ENCODE data around the gene MS4A3.
"Not testable (repeated sequence)": the region's sequence is repeated elsewhere in the genome, so short reads cannot be mapped to it uniquely, and the experiment has no call there.

The MS4A3 gene, protein sequence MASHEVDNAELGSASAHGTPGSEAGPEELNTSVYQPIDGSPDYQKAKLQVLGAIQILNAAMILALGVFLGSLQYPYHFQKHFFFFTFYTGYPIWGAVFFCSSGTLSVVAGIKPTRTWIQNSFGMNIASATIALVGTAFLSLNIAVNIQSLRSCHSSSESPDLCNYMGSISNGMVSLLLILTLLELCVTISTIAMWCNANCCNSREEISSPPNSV

DNA sequence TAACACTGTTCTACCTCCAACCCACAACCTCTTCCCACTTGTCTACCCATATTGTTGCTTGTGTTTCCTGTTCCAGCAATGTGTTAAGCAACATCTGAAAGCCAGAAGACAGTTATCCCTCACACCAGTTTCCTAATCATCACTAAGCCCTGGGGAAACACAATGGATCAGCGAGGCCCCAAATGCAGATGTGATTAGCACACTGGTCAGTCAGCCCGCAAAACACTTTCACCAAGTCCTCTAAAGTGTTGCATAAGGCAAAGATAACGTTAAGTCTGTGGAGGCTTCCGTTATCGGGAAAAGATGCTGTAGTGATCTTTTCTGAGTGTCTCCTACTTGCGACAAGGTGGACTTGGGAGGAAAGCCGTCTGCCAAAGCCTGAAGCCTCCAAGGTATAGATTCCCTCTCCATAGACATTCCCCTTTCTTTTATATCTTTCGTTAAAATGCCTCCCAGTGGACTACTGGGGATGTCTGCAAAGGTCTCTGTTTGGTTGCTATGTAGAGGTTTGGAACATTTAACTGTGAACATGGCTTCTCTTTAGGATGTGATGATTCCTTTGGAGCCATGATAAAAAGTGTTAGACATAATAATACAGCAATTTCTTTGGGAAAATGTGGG lies at the start of gene MS4A3:
MS4A3 (plus strand) TSS at position 317 of the 621 bp plus-strand sequence. CDS start 4,496 bp downstream, outside the sequence.
- DNase-seq (ENCODE audit: low spot score): no peak

DNA sequence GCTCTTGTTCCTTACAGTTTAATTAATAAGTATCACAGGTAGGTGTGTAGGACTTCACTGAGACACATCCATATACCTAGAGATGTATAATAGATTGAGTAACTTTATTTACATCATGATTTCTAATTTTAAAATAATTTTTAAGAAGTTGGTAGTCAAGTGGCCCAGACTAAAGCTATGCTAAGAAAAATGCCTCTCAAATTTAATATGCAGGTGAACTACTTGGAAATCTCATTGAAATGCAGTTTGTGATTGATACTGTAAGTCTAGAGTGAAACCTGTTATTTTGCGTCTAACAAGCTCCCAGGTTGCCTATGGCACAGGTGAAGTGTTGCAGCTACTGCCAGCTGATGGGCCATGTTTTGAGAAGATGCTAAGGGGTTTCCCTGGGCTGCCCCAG lies 39.6 kb upstream of the MS4A3 start, which contains the start of gene OOSP4B:
OOSP4B (plus strand) TSS at position 301 of the 400 bp plus-strand sequence.
- no peak for DNase-seq (ENCODE audit: low spot score)

DNA sequence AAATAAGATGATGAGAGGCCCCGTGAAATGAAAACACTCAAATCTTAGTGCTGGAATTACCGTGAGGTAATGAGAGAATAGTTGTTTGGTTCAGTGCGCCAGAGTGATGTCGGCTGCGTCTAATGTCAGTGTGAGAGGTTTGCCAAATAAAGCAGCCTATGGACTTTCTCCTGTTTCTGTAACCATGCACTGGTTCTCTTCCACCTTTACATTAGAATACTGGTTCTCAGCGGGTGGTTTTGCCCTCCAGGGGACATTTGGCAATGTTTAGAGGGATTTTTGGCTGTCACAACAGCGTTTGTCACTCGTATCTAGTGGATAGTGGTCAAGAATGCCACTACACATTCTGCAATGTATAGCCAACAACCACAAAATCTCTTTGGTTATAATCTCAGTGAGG lies 38.4 kb upstream of the MS4A3 start:
- DNase-seq (ENCODE audit: low spot score): no peak

DNA sequence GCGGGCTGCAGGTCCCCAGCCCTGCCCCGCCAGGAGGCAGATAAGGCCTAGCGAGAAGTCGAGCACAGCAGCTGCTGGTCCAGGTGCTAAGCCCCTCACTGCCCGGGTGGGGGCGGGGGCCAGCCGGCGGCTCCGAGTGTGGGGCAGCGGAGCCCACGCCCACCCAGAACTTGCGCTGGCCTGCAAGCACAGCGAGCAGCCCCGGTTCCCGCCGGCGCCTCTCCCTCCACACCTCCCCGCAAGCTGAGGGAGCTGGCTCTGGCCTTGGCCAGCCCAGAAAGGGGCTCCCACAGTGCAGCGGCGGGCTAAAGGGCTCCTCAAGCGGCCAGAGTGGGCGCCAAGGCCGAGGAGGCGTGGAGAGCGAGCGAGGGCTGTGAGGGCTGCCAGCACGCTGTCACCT lies 36.1 kb upstream of the MS4A3 start:
- DNase-seq (ENCODE audit: low spot score): not testable (repeated sequence)

DNA sequence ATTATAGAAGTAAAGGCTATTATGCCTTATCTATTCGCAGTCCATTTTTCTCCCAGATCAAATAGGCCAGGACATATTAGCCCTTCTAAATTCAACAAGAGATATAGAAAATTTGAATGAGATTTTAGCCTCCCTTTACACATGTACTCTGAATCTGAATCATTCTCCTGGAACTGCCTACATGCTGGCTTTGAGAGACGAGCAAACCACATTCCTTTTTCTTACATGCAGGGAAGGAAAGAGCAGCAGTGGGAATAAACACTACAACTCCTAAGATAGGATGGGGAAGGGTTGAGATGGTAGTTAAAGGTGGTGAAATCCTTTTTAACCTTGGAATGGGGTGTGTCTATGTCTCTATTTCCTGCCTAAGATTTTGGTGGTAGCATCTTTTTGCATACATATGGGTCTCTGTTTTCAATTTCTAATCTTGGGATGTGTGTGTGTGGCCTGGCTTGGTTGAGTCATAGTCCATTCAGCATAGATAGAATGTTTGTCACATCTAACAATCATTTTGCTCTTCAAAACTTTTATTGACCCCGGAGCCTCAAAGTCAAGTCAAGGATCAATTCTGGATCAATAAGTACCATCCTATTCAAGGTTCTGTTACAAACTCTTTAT lies 27.3 kb upstream of the MS4A3 start:
- no peak for DNase-seq (ENCODE audit: low spot score)

DNA sequence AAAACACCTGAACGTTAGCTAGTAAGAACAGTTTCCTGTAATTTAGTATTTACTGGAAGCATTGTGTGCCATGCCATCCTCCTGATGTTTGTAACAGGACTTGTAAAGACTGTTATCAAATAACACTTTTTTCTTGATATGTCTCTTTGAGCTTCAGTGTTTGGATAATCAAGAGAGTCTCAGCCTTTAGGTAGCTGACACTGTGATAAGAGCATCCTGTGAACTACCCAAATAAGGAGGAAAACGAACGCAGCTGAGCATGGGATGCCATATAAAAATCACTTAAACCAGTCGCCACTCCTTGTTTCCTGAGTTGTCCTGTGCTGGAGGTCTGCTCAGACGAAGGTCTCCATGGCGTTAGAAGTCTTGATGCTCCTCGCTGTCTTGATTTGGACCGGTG lies 16.4 kb upstream of the MS4A3 start, which contains the start of gene OOSP2:
OOSP2 (plus strand) TSS at position 301 of the 400 bp plus-strand sequence; CDS start at position 352, 51 bp downstream.
- DNase-seq (ENCODE audit: low spot score): no peak

DNA sequence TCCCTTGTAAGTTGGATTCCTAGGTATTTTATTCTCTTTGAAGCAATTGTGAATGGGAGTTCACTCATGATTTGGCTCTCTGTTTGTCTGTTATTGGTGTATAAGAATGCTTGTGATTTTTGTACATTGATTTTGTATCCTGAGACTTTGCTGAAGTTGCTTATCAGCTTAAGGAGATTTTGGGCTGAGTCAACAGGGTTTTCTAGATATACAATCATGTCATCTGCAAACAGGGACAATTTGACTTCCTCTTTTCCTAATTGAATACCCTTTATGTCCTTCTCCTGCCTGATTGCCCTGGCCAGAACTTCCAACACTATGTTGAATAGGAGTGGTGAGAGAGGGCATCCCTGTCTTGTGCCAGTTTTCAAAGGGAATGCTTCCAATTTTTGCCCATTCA lies 6.0 kb upstream of the MS4A3 start:
- not testable (repeated sequence) for DNase-seq (ENCODE audit: low spot score)

DNA sequence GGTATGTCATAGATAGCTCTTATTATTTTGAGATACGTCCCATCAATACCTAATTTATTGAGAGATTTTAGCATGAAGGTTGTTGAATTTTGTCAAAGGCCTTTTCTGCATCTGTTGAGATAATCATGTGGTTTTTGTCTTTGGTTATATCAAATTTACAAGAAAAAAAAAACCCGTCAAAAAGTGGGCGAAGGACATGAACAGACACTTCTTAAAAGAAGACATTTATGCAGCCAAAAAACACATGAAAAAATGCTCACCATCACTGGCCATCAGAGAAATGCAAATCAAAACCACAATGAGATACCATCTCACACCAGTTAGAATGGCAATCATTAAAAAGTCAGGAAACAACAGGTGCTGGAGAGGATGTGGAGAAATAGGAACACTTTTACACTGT lies 5.6 kb upstream of the MS4A3 start:
- DNase-seq (ENCODE audit: low spot score): not testable (repeated sequence)

DNA sequence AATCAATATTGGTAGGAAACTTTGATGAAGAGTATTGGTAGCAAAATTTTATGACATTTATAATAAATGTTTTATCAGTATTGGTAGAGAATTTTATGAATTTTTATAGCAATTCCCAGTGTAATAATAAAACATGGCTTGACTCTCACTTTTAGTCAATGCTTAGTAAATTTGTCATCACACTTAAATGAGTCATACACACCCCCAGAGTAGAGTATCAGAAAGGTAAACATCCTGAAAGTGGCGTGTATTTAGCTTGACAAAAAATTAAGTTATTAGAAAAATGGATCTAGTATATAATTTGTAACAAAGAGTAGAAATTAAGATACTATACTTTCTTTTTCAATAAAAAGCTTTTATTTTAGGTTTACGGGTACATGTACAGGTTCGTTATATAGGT lies 2.6 kb downstream of the MS4A3 start:
- DNase-seq (ENCODE audit: low spot score): no peak

DNA sequence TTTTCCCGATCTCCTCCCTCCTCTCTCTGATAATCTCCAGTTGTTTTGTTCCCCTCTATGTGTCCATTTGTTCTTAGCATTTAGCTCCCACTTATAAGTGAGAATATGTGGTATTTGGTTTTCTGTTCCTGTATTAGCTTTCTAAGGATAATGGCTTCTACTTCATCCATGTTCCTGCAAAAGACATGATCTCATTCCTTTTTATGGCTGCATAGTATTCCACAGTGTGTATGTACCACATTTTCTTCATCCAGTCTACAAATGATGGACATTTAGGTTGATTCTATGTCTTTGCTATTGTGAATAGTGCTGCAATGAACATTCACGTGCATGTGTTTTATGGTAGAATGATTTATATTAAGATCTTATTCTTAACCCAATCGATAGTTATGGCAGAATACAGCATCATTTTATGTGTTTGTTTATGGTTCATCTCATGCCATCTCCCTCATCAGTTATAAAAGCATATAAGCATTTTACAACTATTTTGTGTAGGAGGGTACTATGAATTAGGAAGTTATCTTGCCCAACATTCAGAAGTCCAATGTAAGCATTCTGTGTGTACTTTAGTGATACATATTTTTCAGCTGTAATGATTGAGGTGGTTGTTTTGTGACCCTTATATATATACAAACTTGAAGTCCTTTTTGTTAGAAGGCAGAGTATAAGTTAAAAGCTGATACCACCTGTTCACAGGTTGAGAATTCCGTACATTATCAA lies 3.2 kb downstream of the MS4A3 start:
- no peak for DNase-seq (ENCODE audit: low spot score)

DNA sequence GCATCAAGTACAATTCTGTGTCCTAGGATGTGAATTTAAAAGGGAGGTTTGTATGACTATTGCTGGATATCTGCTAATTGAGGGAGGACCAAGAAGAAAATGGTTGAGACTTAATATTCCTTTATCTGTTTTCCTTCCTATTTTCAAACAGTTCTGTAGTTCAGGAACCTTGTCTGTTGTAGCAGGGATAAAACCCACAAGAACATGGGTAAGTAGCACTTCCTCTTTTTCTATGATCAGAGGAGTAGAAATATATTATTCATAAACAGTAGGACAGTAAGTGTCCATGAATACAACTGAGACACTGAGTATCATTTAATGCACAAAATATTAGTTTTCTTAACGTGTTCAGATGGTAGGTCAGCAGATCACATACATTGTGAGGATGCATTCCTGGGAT lies 7.6 kb downstream of the MS4A3 start:
- DNase-seq (ENCODE audit: low spot score): no peak

DNA sequence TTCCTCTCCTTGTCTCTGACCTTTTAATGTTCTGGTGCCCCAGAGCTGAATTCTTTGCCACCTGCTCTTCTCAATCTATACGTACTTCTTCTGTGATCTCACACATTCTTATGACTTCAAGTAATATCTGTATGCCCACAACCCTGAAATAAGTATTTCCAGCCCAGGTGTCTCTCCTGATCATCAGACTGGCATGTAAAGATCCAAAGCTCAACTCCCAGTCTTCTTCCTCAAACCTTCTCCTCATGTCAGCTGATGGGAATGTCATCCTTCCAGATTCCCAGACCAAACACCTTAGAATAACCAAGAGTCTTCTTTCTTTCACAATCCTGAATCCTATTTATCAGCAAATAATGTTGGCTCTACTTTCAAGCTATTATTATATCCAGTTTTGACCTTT lies 9.3 kb downstream of the MS4A3 start:
- no peak for DNase-seq (ENCODE audit: low spot score)

DNA sequence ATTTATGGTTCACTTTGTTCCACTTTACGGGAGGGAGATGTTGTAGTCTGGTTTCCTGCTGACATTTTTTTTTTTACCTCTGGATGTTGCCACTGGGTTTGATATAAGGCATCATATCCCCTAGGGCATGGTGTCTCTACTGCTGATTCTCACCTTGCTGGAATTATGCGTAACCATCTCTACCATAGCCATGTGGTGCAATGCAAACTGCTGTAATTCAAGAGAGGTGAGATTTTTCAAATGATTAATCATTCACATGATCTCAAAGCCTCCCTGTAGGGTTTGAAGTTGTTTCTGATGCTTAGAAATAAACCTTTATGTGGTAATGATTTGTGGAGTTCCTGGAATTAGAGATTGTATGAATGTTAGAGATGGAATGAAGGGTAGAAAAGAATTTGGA lies 13.0 kb downstream of the MS4A3 start:
- DNase-seq (ENCODE audit: low spot score): no peak

DNA sequence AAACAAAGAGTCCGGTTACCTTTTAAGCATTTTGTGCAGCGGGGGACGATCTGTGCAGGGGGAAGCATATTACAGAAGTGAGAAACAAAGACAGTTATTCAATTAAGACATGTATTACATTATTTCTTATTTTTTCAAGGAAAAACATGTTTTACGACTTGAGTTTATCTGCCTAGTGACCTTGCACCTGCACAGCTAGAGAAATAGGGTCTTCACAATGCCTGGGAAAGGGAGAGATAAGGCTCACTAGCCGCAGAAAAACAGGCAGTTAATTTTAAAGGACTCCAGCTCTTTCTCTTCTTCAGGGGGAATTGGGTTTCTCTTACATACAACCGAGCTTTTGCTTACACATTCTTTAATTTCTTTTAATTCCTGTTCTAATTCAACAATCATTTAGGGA lies 15.2 kb downstream of the MS4A3 start:
- not testable (repeated sequence) for DNase-seq (ENCODE audit: low spot score)

DNA sequence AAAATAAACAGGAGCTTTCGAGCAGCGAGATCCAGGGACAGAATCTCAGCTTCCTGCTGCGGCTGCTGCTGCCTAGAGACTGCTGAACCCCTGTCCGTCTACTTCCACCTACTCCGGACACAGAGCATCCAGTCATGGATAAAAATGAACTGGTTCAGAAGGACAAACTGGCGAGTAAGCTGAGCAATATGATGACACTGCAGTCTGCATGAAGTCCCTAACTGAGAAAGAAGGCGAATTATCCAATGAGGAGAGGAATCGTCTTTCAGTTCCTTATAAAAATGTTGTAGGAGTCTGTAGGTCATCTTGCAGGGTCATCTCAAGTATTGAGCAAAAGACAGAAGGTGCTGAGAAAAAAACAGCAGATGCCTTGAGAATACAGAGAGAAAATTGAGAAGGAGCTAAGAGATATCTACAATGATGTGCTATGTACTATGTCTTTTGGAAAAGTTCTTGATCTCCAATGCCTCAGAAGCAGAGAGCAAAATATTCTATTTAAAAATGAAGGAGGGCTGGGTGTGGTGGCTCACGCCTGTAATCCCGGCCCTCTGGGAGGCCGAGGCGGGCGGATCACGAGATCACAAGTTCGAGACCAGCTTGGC lies 20.9 kb downstream of the MS4A3 start:
- no peak for DNase-seq (ENCODE audit: low spot score)

DNA sequence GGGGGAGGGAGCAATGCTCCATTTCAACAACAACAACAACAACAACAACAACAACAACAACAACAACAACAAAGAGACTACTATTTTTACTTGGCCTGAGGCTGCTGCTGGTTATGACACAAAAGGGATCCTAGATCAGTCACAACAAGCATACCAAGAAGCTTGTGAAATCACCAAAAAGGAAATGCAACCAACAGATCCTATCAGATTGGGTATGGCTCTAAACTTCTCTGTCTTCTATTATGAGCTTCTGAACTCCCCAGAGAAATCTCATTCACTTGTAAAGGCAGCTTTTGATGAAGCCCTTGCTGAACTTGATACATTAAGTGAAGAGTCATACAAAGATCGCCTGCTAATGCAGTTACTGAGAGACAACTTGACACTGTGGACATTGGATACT lies 21.5 kb downstream of the MS4A3 start:
- DNase-seq (ENCODE audit: low spot score): no peak

DNA sequence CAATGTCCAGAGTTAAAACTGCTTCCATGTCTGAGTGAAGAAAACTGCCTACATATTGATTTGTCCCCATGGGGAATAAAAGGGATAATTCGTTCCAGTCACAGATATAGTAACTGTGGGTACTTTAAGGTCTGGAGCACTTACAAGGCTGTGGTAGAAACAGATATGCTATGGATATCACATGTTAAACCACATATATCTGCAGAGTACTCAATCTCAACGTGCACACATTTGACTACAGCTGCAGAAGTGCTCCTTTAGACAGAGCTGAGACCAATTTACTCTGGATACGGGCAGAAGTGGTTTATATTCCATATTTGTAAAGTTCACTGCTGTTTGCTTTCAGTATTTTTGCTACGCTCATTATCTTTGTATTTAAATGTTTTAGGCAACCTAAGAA lies 22.3 kb downstream of the MS4A3 start:
- DNase-seq (ENCODE audit: low spot score): no peak

DNA sequence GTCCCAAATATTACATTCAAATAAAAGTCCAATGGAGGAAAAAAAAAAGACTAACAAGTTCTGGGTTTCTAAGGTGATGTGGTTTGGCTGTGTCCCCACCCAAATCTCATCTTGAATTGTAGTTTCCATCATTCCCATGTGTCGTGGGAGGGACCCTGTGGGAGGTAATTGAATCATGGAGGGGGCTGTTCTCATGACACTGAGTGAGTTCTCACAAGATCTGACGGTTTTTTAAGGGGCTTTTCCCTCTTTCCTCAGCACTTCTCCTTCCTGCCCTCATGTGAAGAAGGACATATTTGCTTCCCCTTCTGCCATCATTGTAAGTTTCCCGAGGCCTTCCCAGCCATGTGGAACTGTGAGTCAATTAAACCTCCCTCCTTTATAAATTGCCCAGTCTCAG lies 24.1 kb downstream of the MS4A3 start:
- DNase-seq (ENCODE audit: low spot score): no peak

DNA sequence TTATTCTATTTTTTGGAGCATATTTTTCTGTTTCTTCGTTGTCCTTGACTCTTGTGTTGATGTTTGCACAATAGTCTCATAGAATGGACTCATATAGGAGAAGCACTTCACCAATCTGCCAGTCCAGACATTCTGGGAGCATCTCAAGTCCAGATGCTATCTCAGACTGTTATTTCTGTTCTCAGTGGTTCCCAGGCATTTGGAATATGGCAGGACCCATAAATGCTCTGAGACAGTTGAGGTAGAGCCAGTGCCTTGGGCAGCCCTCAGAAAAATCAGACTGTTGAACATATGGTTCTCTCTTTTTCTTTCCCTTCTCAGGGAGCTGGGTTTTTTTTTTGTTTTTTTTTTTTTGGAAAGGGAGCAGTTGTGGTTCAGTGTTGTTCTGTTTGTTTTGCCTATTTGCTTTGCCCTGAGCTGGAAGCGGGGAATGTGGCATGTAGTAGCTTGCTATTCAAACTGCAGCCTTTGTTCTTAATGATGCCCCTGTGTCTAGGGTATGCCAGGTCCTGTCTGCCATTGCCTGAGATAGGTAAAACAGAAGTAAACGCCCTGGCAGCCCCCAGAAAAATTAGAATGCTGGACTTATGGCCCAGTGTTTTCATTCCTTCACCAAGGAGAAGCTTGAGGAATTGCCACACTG lies 28.3 kb downstream of the MS4A3 start:
- DNase-seq (ENCODE audit: low spot score): no peak

DNA sequence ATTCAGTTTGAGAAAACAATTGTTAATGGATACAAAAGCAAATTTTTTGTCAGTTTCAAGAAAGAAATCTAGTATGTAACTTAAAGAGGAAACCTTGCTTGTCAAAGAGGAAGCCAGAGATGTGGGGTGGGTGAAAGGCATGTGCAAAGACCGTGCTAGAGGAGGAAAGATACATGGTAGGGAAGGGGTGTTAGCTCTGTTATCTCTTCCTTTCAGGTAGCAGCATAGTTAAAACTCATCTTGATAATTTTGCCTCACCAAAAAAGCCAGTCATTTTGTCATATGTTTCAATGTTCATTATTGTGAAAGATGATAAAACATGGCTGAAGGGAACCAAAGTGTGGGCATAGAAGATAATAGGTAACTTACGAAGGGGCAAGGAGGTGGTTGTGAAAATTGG lies 29.4 kb downstream of the MS4A3 start:
- no peak for DNase-seq (ENCODE audit: low spot score)

DNA sequence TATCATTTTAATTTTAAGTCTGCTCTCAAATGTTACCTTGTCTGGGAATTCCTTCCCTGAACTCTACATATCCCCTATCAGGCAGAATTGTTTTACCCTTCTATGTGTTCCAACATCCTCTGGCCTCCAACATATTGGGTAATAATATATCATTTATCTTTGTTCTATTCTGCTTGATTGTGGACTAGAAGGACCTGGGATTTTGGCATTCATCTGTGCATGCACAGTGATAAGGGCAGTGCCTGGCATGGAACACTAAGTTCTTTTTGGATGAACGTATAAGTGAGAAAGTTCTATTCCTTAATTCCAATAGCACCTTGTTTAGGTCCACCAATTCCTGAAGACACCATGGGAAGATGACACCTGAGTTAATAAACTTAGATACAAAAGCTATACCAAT lies 30.8 kb downstream of the MS4A3 start:
- DNase-seq (ENCODE audit: low spot score): no peak

DNA sequence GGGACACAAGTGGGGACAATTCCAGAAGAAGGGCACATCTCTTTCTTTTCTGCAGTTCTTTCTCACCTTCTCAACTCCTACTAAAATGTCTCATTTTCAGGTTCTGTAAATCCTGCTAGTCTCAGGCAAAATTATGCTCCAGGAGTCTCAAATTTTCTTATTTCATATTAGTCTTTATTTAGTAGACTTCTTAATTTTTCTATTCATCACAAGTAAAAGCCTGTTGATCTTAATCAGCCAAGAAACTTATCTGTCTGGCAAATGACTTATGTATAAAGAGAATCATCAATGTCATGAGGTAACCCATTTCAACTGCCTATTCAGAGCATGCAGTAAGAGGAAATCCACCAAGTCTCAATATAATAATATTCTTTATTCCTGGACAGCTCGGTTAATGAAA lies 31.9 kb downstream of the MS4A3 start, which contains the start of gene MS4A2:
MS4A2 (plus strand) TSS at position 301 of the 400 bp plus-strand sequence. CDS start 102 bp downstream, outside the sequence.
- DNase-seq (ENCODE audit: low spot score): no peak
